Measurements from ENCODE around the gene HBG1. TPM values are rescaled to one million over a fixed set of nuclear protein-coding genes. Genes with fewer than 3 reads are reported as not detected.
"Not testable (repeated sequence)": the region's sequence is repeated elsewhere in the genome, so short reads cannot be mapped to it uniquely, and the experiment has no call there.

Gene HBG1
- total RNA-seq, 2 donors from 2014 or later, result not detected

- Histone ChIP-seq H3K9me3 (no peaks in the 10 kb centered on the region), H3K4me3 (no peak overlapping the region), H3K36me3 (no peaks in the 10 kb centered on the region), H3K4me1 (ENCODE audit: control insufficient read depth in 1 of 2, low read depth in 2 of 2) (no peaks in the 10 kb centered on the region), H3K27me3 (replicated peaks; ENCODE audit: insufficient read depth) (no peaks in the 10 kb centered on the region), H3K27ac (no peak overlapping the region)
- no peak for TF ChIP-seq CTCF (IDR thresholded peaks at IDR 0.05)
- DNase-seq (ENCODE audit: low spot score), result no peak
- ATAC-seq (ENCODE audit: insufficient number of reproducible peaks, low FRiP score, low read depth), result no peak
Observed at GRCh38 chr11:5267033-5267563, 17.4 kb upstream of the HBG1 start.

- no peak for TF ChIP-seq CTCF (IDR thresholded peaks at IDR 0.05)
- Histone ChIP-seq H3K4me1 (ENCODE audit: control insufficient read depth in 1 of 2, low read depth in 2 of 2) (no peaks in the 10 kb centered on the region), H3K9me3 (no peaks in the 10 kb centered on the region), H3K27ac (no peak overlapping the region), H3K36me3 (no peaks in the 10 kb centered on the region), H3K4me3 (no peak overlapping the region), H3K27me3 (replicated peaks; ENCODE audit: insufficient read depth) (no peaks in the 10 kb centered on the region)
- DNase-seq (ENCODE audit: low spot score) (no peak), ATAC-seq (ENCODE audit: insufficient number of reproducible peaks, low FRiP score, low read depth) (no peak)
Observed at GRCh38 chr11:5266609-5267008, 17.0 kb upstream of the HBG1 start.

- no peak overlapping the region for H3K27ac ChIP-seq
- TF ChIP-seq CTCF (IDR thresholded peaks at IDR 0.05), result no peak
- DNase-seq (ENCODE audit: low spot score), result no peak
- H3K9me3 ChIP-seq, result no peaks in the 10 kb centered on the region
- no peaks in the 10 kb centered on the region for H3K36me3 ChIP-seq
- H3K4me1 ChIP-seq (ENCODE audit: control insufficient read depth in 1 of 2, low read depth in 2 of 2), result no peaks in the 10 kb centered on the region
- no peak for ATAC-seq (ENCODE audit: insufficient number of reproducible peaks, low FRiP score, low read depth)
- no peak overlapping the region for H3K4me3 ChIP-seq
- no peaks in the 10 kb centered on the region for H3K27me3 ChIP-seq (replicated peaks; ENCODE audit: insufficient read depth)
Observed at GRCh38 chr11:5265832-5266231, 16.2 kb upstream of the HBG1 start.

GRCh38 chr11:5258543-5259262 is 9.0 kb upstream of the HBG1 start:
- ATAC-seq (ENCODE audit: insufficient number of reproducible peaks, low FRiP score, low read depth) (no peak), DNase-seq (ENCODE audit: low spot score) (no peak)
- Histone ChIP-seq H3K4me3 (no peak overlapping the region), H3K4me1 (ENCODE audit: control insufficient read depth in 1 of 2, low read depth in 2 of 2) (no peaks in the 10 kb centered on the region), H3K36me3 (no peaks in the 10 kb centered on the region), H3K27me3 (replicated peaks; ENCODE audit: insufficient read depth) (no peaks in the 10 kb centered on the region), H3K27ac (no peak overlapping the region), H3K9me3 (no peaks in the 10 kb centered on the region)
- TF ChIP-seq CTCF (IDR thresholded peaks at IDR 0.05), result no peak

- DNase-seq (ENCODE audit: low spot score), result no peak
- no peaks in the 10 kb centered on the region for H3K36me3 ChIP-seq
- no peak for TF ChIP-seq CTCF (IDR thresholded peaks at IDR 0.05)
- no peak overlapping the region for H3K4me3 ChIP-seq
- no peak for ATAC-seq (ENCODE audit: insufficient number of reproducible peaks, low FRiP score, low read depth)
- no peak overlapping the region for H3K27ac ChIP-seq
- no peaks in the 10 kb centered on the region for H3K4me1 ChIP-seq (ENCODE audit: control insufficient read depth in 1 of 2, low read depth in 2 of 2)
- H3K27me3 ChIP-seq (replicated peaks; ENCODE audit: insufficient read depth), result no peaks in the 10 kb centered on the region
- H3K9me3 ChIP-seq, result no peaks in the 10 kb centered on the region
Observed at GRCh38 chr11:5257296-5257695, 7.6 kb upstream of the HBG1 start.

- not testable (repeated sequence) for DNase-seq (ENCODE audit: low spot score); H3K4me3 ChIP-seq; H3K27ac ChIP-seq; H3K9me3 ChIP-seq; ATAC-seq (ENCODE audit: insufficient number of reproducible peaks, low FRiP score, low read depth); H3K4me1 ChIP-seq (ENCODE audit: control insufficient read depth in 1 of 2, low read depth in 2 of 2); H3K27me3 ChIP-seq (replicated peaks; ENCODE audit: insufficient read depth); H3K36me3 ChIP-seq
Observed at GRCh38 chr11:5254646-5255413, 5.2 kb upstream of the HBG1 start, which contains the start of gene HBG2. Gene HBG2 (minus strand): TSS chr11:5254781. CDS start chr11:5254728, 53 bp downstream.

- not testable (repeated sequence) for H3K4me3 ChIP-seq; H3K9me3 ChIP-seq; H3K36me3 ChIP-seq; H3K4me1 ChIP-seq (ENCODE audit: control insufficient read depth in 1 of 2, low read depth in 2 of 2); H3K27ac ChIP-seq; ATAC-seq (ENCODE audit: insufficient number of reproducible peaks, low FRiP score, low read depth); DNase-seq (ENCODE audit: low spot score); H3K27me3 ChIP-seq (replicated peaks; ENCODE audit: insufficient read depth)
Observed at GRCh38 chr11:5254023-5254422, 4.4 kb upstream of the HBG1 start.
